ENCODE data around the gene CEACAM18.

Gene CEACAM18

GRCh38 chr19:51471527-51471926 lies 6.8 kb upstream of the CEACAM18 start:
- TF ChIP-seq ZFX (IDR thresholded peaks at IDR 0.05; ENCODE audit: borderline replicate concordance) (no peak), CTCF (IDR thresholded peaks at IDR 0.05) (no peak)
- H3K27ac ChIP-seq, result no peak overlapping the region

- TF ChIP-seq ZFX (IDR thresholded peaks at IDR 0.05; ENCODE audit: borderline replicate concordance) (no peak), CTCF (IDR thresholded peaks at IDR 0.05) (no peak)
- H3K27ac ChIP-seq, result no peak overlapping the region
Observed at GRCh38 chr19:51472607-51473006, 5.7 kb upstream of the CEACAM18 start.

GRCh38 chr19:51473009-51473707 lies 5.2 kb upstream of the CEACAM18 start:
- TF ChIP-seq CTCF (IDR thresholded peaks at IDR 0.05) (peak; percentile 94), ZFX (IDR thresholded peaks at IDR 0.05; ENCODE audit: borderline replicate concordance) (no peak)
- no peak overlapping the region for H3K27ac ChIP-seq

GRCh38 chr19:51476164-51476563 lies 2.2 kb upstream of the CEACAM18 start:
- no peak overlapping the region for H3K27ac ChIP-seq
- TF ChIP-seq ZFX (IDR thresholded peaks at IDR 0.05; ENCODE audit: borderline replicate concordance) (no peak), CTCF (IDR thresholded peaks at IDR 0.05) (no peak)

GRCh38 chr19:51477344-51477743 lies 995 bp upstream of the CEACAM18 start:
- TF ChIP-seq CTCF (IDR thresholded peaks at IDR 0.05) (no peak), ZFX (IDR thresholded peaks at IDR 0.05; ENCODE audit: borderline replicate concordance) (no peak)
- no peak overlapping the region for H3K27ac ChIP-seq

GRCh38 chr19:51479531-51480331 lies 1.4 kb downstream of the CEACAM18 start:
- no peak for TF ChIP-seq ZFX (IDR thresholded peaks at IDR 0.05; ENCODE audit: borderline replicate concordance)
- no peak for TF ChIP-seq CTCF (IDR thresholded peaks at IDR 0.05)
- no peak overlapping the region for H3K27ac ChIP-seq

- TF ChIP-seq ZFX (IDR thresholded peaks at IDR 0.05; ENCODE audit: borderline replicate concordance) (no peak), CTCF (IDR thresholded peaks at IDR 0.05) (no peak)
- H3K27ac ChIP-seq, result no peak overlapping the region
Observed at GRCh38 chr19:51480590-51480989, 2.3 kb downstream of the CEACAM18 start.

Measured in 22Rv1 (cell line).